ENCODE results near the gene MSL3B.

MSL3B gene

GRCh38 chr2:233822101-233822771, 46.0 kb downstream of the MSL3B start:
- H3K9me3 Mint-ChIP-seq (ENCODE audit: low read depth) = peaks cover 3% of the 10 kb centered on the region
- H3K4me1 Mint-ChIP-seq (ENCODE audit: low read depth) = no peaks in the 10 kb centered on the region
- peaks cover 1% of the 10 kb centered on the region for H3K36me3 Mint-ChIP-seq (ENCODE audit: insufficient read depth)
- no peak for TF ChIP-seq CTCF (IDR thresholded peaks at IDR 0.05; ENCODE audit: unreplicated experiment)
- H3K4me3 Mint-ChIP-seq (ENCODE audit: low read depth) = no peak overlapping the region
- no peak overlapping the region for H3K27ac Mint-ChIP-seq
- peaks cover 2% of the 10 kb centered on the region for H3K27me3 Mint-ChIP-seq
- no peak for DNase-seq (ENCODE audit: low spot score, unreplicated experiment)

GRCh38 chr2:233821709-233822100, 46.5 kb downstream of the MSL3B start:
- TF ChIP-seq CTCF (IDR thresholded peaks at IDR 0.05; ENCODE audit: unreplicated experiment) = no peak
- Mint-ChIP-seq H3K9me3 (ENCODE audit: low read depth) (peaks cover 3% of the 10 kb centered on the region), H3K27me3 (peaks cover 2% of the 10 kb centered on the region), H3K36me3 (ENCODE audit: insufficient read depth) (peaks cover 1% of the 10 kb centered on the region), H3K4me3 (ENCODE audit: low read depth) (no peak overlapping the region), H3K4me1 (ENCODE audit: low read depth) (no peaks in the 10 kb centered on the region), H3K27ac (no peak overlapping the region)
- no peak for DNase-seq (ENCODE audit: low spot score, unreplicated experiment)

GRCh38 chr2:233821196-233821595, 47.0 kb downstream of the MSL3B start:
- H3K4me1 Mint-ChIP-seq (ENCODE audit: low read depth) = no peaks in the 10 kb centered on the region
- peaks cover under 1% of the 10 kb centered on the region for H3K9me3 Mint-ChIP-seq (ENCODE audit: low read depth)
- TF ChIP-seq CTCF (IDR thresholded peaks at IDR 0.05; ENCODE audit: unreplicated experiment) = no peak
- peaks cover 1% of the 10 kb centered on the region for H3K36me3 Mint-ChIP-seq (ENCODE audit: insufficient read depth)
- no peak for DNase-seq (ENCODE audit: low spot score, unreplicated experiment)
- H3K27ac Mint-ChIP-seq = no peak overlapping the region
- no peak overlapping the region for H3K4me3 Mint-ChIP-seq (ENCODE audit: low read depth)
- H3K27me3 Mint-ChIP-seq = peaks cover 2% of the 10 kb centered on the region

DNA sequence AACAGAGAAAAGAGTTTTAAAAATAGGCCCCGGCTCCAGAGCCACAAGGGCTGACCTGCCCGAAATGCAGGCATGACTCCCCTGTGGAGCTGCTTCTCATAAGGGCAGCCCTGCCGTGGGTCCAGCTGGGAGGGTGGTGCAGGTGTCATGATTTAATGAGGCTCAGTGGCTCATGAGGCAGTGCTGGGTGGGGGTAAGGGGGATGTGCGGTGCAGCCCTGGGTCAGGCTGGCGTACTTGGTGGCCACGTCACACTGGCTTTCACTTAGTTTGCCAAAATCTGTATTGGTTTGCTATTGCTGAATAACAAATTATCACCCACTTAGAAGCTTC, 47.4 kb downstream of the MSL3B start:
- Mint-ChIP-seq H3K9me3 (ENCODE audit: low read depth) (no peaks in the 10 kb centered on the region), H3K27me3 (peaks cover 2% of the 10 kb centered on the region), H3K4me1 (ENCODE audit: low read depth) (no peaks in the 10 kb centered on the region), H3K4me3 (ENCODE audit: low read depth) (no peak overlapping the region), H3K36me3 (ENCODE audit: insufficient read depth) (peaks cover 1% of the 10 kb centered on the region), H3K27ac (no peak overlapping the region)
- DNase-seq (ENCODE audit: low spot score, unreplicated experiment) = no peak
- TF ChIP-seq CTCF (IDR thresholded peaks at IDR 0.05; ENCODE audit: unreplicated experiment) = no peak

DNA sequence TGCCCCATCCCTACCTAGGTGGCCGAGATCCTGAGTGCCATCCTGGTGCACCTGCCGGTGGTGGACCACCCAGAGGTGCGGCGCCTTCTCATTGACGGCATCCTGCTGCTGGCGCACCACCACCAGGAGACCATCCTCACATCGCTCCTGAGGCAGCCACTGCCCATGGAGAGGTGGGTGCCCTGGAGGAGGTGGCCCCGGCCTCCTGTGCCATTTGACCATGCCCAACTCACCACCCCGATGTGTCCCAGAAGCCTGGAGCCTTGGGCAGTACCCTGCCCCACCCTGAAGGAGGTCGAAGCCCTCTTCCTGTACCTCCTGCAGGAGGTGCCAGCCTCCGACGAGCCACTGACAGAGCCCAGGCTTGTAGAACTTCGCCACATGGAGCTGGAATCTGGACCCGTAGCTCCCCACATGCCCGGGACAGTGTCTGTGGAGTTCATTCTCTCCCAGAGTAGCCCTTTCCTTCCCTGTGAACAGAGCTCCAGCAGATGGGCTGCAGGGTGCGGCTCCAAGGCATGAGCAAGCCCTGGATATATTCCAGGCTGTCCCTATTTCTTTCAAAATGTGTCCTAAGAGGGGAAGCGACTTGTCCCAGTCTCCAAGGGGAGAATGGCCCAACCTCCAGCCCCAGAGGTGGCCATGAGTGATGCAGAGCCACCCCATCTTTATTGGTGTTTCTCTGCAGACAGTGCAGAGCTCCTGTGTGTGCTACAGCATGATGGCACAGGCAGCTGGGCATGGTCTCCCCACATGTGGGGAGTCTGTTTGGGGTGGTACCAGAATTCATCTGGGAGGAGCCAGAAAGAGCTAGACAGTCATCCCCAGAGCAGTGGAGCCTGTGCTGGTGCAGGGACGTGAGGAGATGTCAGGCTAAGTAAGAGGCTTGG, 48.1 kb downstream of the MSL3B start:
- no peak for TF ChIP-seq CTCF (IDR thresholded peaks at IDR 0.05; ENCODE audit: unreplicated experiment)
- H3K9me3 Mint-ChIP-seq (ENCODE audit: low read depth) = no peaks in the 10 kb centered on the region
- no peak for DNase-seq (ENCODE audit: low spot score, unreplicated experiment)
- H3K36me3 Mint-ChIP-seq (ENCODE audit: insufficient read depth) = no peaks in the 10 kb centered on the region
- no peak overlapping the region for H3K27ac Mint-ChIP-seq
- H3K27me3 Mint-ChIP-seq = no peaks in the 10 kb centered on the region
- H3K4me1 Mint-ChIP-seq (ENCODE audit: low read depth) = no peaks in the 10 kb centered on the region
- no peak overlapping the region for H3K4me3 Mint-ChIP-seq (ENCODE audit: low read depth)

Measured in progenitor cell of endocrine pancreas (in vitro differentiated cells).